Amniotic stem cell (primary cell): ENCODE results near the gene AGAP1.
"Not testable (repeated sequence)": the region's sequence is repeated elsewhere in the genome, so short reads cannot be mapped to it uniquely, and the experiment has no call there.

Experiments
- DNase-seq: peaks from one replicate; lab custom pipeline; 2025; lab: John Stamatoyannopoulos, UW

The AGAP1 gene

GRCh38 chr2:235737396-235737795, 243.6 kb downstream of the AGAP1 start:
- DNase-seq, result no peak

GRCh38 chr2:235737840-235738239, 244.0 kb downstream of the AGAP1 start:
- no peak for DNase-seq

- no peak for DNase-seq
These were observed 246.0 kb downstream of the AGAP1 start for GRCh38 chr2:235739704-235740415.

- no peak for DNase-seq
These were observed 247.0 kb downstream of the AGAP1 start for GRCh38 chr2:235740821-235741220.

GRCh38 chr2:235744161-235744560, 250.3 kb downstream of the AGAP1 start:
- DNase-seq, result no peak

GRCh38 chr2:235745597-235745996, 251.8 kb downstream of the AGAP1 start:
- DNase-seq, result no peak

- DNase-seq, result peak; percentile 51
These were observed 252.6 kb downstream of the AGAP1 start for GRCh38 chr2:235746257-235746934.

GRCh38 chr2:235747001-235747785, 253.3 kb downstream of the AGAP1 start:
- no peak for DNase-seq

- no peak for DNase-seq
These were observed 253.9 kb downstream of the AGAP1 start for GRCh38 chr2:235747786-235748091.

GRCh38 chr2:235749121-235749770, 255.4 kb downstream of the AGAP1 start:
- peak; percentile 26 for DNase-seq

- DNase-seq, result no peak
These were observed 255.9 kb downstream of the AGAP1 start for GRCh38 chr2:235749771-235750160.

GRCh38 chr2:235752846-235753245, 259.0 kb downstream of the AGAP1 start:
- no peak for DNase-seq

- no peak for DNase-seq
These were observed 260.7 kb downstream of the AGAP1 start for GRCh38 chr2:235754357-235755207.

GRCh38 chr2:235756491-235756890, 262.6 kb downstream of the AGAP1 start:
- no peak for DNase-seq

GRCh38 chr2:235757212-235757611, 263.4 kb downstream of the AGAP1 start:
- no peak for DNase-seq

GRCh38 chr2:235757640-235758039, 263.8 kb downstream of the AGAP1 start:
- DNase-seq, result no peak

- no peak for DNase-seq
These were observed 269.2 kb downstream of the AGAP1 start for GRCh38 chr2:235762832-235763598.

- DNase-seq, result no peak
These were observed 270.0 kb downstream of the AGAP1 start for GRCh38 chr2:235763816-235764215.

GRCh38 chr2:235764478-235764877, 270.6 kb downstream of the AGAP1 start:
- not testable (repeated sequence) for DNase-seq

- DNase-seq, result no peak
These were observed 271.5 kb downstream of the AGAP1 start for GRCh38 chr2:235765181-235765820.
